Measurements from ENCODE around the gene CENPU. TPM values are rescaled to one million over a fixed set of nuclear protein-coding genes. Genes with fewer than 3 reads are reported as not detected.

Gene CENPU
- total RNA-seq, 1 donor from 2014 or later = 229 TPM

DNA sequence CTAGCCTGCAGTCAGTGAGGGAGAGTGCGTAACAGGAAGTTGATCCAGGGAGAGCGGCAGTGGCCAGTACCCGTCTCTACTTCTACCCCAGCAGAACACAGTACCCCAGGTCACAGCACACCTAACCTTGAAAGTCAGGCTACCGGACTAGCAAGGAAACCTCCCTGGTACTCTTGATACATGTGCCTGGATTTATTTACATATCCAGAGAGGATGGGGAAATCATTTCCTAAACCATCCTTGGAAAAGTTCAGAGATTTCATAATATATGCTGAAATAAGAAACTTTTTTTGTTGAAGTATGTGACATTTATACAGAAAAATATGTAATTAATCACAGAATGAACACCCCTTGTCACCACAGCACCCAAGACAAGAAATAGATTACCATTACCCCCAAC is 59.9 kb downstream of the CENPU start:
- H3K27me3 Mint-ChIP-seq (ENCODE audit: insufficient read depth, low read depth) = peaks cover 2% of the 10 kb centered on the region
- H3K4me2 ChIP-seq = no peak overlapping the region
- no peaks in the 10 kb centered on the region for H3K27me3 ChIP-seq
- H3K4me3 Mint-ChIP-seq = no peak overlapping the region
- H3K36me3 ChIP-seq = no peaks in the 10 kb centered on the region
- H3K9ac ChIP-seq = no peak overlapping the region
- no peak overlapping the region for H3K4me3 ChIP-seq
- no peaks in the 10 kb centered on the region for H3F3A ChIP-seq (ENCODE audit: low read depth)
- H3K9me3 Mint-ChIP-seq = no peaks in the 10 kb centered on the region
- no peaks in the 10 kb centered on the region for H3K4me1 Mint-ChIP-seq
- H4K20me1 ChIP-seq (ENCODE audit: low read depth) = no peaks in the 10 kb centered on the region
- no peaks in the 10 kb centered on the region for H3K9me3 ChIP-seq (ENCODE audit: low read depth)
- H3K27ac Mint-ChIP-seq = no peak overlapping the region
- no peaks in the 10 kb centered on the region for H3K79me2 ChIP-seq (ENCODE audit: low read depth)
- peaks cover 12% of the 10 kb centered on the region for H3K36me3 Mint-ChIP-seq
- TF ChIP-seq, protein P1, sequence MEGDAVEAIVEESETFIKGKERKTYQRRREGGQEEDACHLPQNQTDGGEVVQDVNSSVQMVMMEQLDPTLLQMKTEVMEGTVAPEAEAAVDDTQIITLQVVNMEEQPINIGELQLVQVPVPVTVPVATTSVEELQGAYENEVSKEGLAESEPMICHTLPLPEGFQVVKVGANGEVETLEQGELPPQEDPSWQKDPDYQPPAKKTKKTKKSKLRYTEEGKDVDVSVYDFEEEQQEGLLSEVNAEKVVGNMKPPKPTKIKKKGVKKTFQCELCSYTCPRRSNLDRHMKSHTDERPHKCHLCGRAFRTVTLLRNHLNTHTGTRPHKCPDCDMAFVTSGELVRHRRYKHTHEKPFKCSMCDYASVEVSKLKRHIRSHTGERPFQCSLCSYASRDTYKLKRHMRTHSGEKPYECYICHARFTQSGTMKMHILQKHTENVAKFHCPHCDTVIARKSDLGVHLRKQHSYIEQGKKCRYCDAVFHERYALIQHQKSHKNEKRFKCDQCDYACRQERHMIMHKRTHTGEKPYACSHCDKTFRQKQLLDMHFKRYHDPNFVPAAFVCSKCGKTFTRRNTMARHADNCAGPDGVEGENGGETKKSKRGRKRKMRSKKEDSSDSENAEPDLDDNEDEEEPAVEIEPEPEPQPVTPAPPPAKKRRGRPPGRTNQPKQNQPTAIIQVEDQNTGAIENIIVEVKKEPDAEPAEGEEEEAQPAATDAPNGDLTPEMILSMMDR (IDR thresholded peaks at IDR 0.05) = no peak
- no peak for TF ChIP-seq EZH2phosphoT487 (IDR thresholded peaks at IDR 0.05)
- TF ChIP-seq EZH2 (IDR thresholded peaks at IDR 0.05) = no peak
- H3K4me1 ChIP-seq = no peaks in the 10 kb centered on the region
- no peak for DNase-seq (ENCODE audit: low spot score)
- no peak overlapping the region for H3K27ac ChIP-seq
- H2AFZ ChIP-seq (replicated peaks) = no peak overlapping the region

DNA sequence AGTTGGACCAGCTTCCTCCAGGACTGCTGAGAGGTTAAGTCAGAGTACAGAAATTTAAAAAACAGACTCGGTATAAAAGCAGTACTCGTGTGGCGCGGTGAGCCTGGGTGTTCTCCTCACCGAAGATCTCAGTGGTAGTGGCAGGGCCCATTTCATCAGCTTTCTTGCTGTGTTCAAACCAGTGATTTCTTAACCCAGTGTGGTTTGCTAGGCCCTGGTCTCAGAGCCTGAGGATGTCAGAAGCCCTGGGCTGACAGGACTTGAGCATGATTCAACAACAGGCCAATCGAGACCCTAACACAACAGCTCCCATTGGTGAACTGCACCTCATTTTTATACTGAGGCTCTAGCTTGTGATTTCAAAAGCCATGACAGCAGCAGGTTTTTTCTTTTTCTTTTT is 61.2 kb downstream of the CENPU start:
- TF ChIP-seq EZH2phosphoT487 (IDR thresholded peaks at IDR 0.05) (no peak), EZH2 (IDR thresholded peaks at IDR 0.05) (no peak)
- TF ChIP-seq, protein P1 (IDR thresholded peaks at IDR 0.05) = no peak
- peaks cover 2% of the 10 kb centered on the region for H3K27me3 Mint-ChIP-seq (ENCODE audit: insufficient read depth, low read depth)
- H3F3A ChIP-seq (ENCODE audit: low read depth) = no peaks in the 10 kb centered on the region
- H3K4me3 Mint-ChIP-seq = no peak overlapping the region
- H2AFZ ChIP-seq (replicated peaks) = no peak overlapping the region
- H3K27me3 ChIP-seq = no peaks in the 10 kb centered on the region
- H3K4me3 ChIP-seq = no peak overlapping the region
- no peaks in the 10 kb centered on the region for H3K36me3 ChIP-seq
- no peak overlapping the region for H3K27ac ChIP-seq
- peaks cover 21% of the 10 kb centered on the region for H3K36me3 Mint-ChIP-seq
- no peaks in the 10 kb centered on the region for H4K20me1 ChIP-seq (ENCODE audit: low read depth)
- no peaks in the 10 kb centered on the region for H3K9me3 Mint-ChIP-seq
- no peaks in the 10 kb centered on the region for H3K4me1 ChIP-seq
- H3K4me1 Mint-ChIP-seq = no peaks in the 10 kb centered on the region
- H3K27ac Mint-ChIP-seq = no peak overlapping the region
- no peak for DNase-seq (ENCODE audit: low spot score)
- H3K9ac ChIP-seq = no peak overlapping the region
- no peak overlapping the region for H3K4me2 ChIP-seq
- no peaks in the 10 kb centered on the region for H3K79me2 ChIP-seq (ENCODE audit: low read depth)
- H3K9me3 ChIP-seq (ENCODE audit: low read depth) = no peaks in the 10 kb centered on the region

DNA sequence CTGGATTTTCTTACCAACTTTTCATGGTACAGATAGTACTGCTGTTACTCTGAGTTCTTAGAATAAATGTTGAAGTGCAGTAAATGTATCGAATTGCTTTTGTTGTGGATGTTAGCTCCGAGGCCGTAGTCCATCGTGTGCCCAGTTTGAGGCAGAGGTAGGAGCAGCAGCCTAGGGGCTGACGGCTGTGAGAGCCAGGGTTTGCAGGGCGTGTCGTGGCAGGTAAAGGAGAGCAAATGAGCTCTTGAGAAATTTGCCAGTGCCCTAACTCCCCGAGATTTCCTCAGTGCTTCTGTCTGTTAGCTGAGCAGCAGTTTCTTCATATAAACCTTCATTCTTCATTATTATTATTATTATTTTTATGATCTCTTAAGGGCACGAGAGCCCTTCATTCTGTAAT is 62.8 kb downstream of the CENPU start:
- Histone ChIP-seq H3K79me2 (ENCODE audit: low read depth) (no peaks in the 10 kb centered on the region), H4K20me1 (ENCODE audit: low read depth) (no peaks in the 10 kb centered on the region), H3K9ac (no peak overlapping the region), H3K4me3 (no peak overlapping the region), H3K4me2 (no peak overlapping the region), H2AFZ (replicated peaks) (no peak overlapping the region), H3K27me3 (no peaks in the 10 kb centered on the region), H3K36me3 (no peaks in the 10 kb centered on the region), H3F3A (ENCODE audit: low read depth) (no peaks in the 10 kb centered on the region), H3K27ac (no peak overlapping the region), H3K9me3 (ENCODE audit: low read depth) (no peaks in the 10 kb centered on the region), H3K4me1 (no peaks in the 10 kb centered on the region)
- no peak for TF ChIP-seq EZH2phosphoT487 (IDR thresholded peaks at IDR 0.05)
- TF ChIP-seq, protein P1 (IDR thresholded peaks at IDR 0.05) = no peak
- no peak for TF ChIP-seq EZH2 (IDR thresholded peaks at IDR 0.05)
- no peaks in the 10 kb centered on the region for H3K4me1 Mint-ChIP-seq
- H3K27me3 Mint-ChIP-seq (ENCODE audit: insufficient read depth, low read depth) = peaks cover 2% of the 10 kb centered on the region
- H3K36me3 Mint-ChIP-seq = peaks cover 22% of the 10 kb centered on the region
- DNase-seq (ENCODE audit: low spot score) = no peak
- H3K9me3 Mint-ChIP-seq = no peaks in the 10 kb centered on the region
- H3K27ac Mint-ChIP-seq = no peak overlapping the region
- no peak overlapping the region for H3K4me3 Mint-ChIP-seq

Measured in neural progenitor cell (in vitro differentiated cells).